Midbrain (tissue), 1 donor: ENCODE measurements around the gene CHCT1.
"Not testable (repeated sequence)": the region's sequence is repeated elsewhere in the genome, so short reads cannot be mapped to it uniquely, and the experiment has no call there.

Source experiments
- DNase-seq: peaks from one replicate; lab custom pipeline; 2025; lab: John Stamatoyannopoulos, UW

The CHCT1 gene

GRCh38 chr17:60422162-60422665 lies at the start of gene CHCT1:
CHCT1 (plus strand) TSS chr17:60422489; CDS start chr17:60422593, 104 bp downstream.
- no peak for DNase-seq

DNA sequence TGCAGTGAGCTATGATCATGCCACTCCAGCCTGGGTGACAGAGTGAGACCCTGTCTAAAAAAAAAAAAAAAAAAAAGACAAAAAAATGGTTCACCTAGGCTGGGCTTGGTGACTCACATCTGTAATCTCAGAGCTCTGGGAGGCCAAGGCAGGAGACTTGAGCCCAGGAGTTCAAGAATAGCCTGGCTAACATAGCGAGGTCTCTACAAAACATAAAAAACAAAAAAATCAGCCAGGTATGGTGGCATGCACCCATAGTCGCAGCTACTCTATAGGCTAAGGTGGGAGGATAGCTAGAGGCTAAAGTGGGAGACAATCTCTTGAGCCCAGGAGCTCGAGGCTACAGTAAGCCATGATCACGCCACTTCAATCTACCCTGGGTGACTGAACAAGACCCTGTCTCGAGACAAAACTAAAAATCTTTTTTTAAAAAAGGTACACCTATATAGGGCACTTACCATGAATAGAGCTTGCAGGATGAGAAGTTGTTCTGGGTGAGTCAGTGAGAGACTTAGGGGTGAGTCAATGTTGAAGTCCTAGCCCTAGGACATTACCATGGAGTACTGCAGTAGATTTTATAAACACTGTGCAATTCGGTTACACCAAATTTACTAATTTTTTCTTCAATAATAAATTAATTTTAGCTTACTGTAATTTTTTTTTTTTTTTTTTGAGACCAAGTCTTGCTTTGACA lies 49.4 kb upstream of the CHCT1 start:
- DNase-seq: no peak

DNA sequence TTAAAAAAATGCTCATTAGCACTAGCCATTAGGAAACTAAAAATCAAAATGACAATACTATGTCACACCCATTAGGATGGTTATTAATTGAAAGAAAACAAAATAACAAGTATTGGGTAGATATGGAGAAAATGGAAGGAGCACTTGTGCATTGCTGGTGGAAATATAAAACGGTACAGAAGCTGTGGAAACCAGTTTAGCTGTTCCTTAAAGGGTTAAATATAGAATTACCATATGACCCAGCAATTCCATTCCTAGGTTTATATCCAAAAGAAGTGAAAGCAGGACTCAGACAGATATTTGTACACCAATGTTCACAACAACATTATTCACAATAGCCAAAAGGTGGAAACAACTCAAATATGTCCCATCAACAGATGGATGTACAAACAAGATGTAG lies 44.1 kb upstream of the CHCT1 start:
- DNase-seq: not testable (repeated sequence)

- DNase-seq: not testable (repeated sequence)
Measured at GRCh38 chr17:60379461-60379860, 42.8 kb upstream of the CHCT1 start.

DNA sequence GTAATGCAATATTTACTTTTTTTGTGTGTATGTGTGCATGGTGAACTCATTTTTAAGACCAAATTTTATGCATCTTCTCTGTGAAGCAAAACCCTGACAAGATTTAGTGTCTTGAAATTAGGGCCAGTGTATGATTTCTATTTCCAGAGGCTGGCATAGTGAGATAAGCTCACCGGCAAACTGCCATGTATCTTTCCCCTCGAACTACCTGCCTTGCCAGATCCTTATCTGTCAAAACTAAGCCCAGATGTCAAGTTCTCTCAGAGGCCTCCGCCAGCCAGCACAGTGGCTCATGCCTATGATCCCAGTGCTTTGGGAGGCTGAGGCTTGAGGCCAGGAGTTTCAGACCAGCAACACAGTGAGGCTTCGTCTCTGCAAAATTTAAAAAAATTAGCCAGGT lies 40.3 kb upstream of the CHCT1 start:
- DNase-seq: no peak

- no peak for DNase-seq
Measured at GRCh38 chr17:60383379-60383778, 38.9 kb upstream of the CHCT1 start.

DNA sequence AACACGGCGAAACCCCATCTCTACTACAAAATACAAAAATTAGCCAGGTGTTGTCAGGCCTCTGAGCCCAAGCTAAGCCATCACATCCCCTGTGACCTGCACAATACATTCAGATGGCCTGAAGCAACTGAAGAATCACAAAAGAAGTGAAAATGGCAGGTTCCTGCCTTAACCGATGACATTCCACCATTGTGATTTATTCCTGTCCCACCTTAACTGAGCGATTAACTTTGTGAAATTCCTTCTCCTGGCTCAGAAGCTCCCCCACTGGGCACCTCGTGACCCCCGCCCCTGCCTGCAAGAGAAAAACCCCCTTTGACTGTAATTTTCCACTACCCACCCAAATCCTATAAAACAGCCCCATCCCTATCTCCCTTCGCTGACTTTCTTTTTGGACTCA lies 37.4 kb upstream of the CHCT1 start:
- not testable (repeated sequence) for DNase-seq

DNA sequence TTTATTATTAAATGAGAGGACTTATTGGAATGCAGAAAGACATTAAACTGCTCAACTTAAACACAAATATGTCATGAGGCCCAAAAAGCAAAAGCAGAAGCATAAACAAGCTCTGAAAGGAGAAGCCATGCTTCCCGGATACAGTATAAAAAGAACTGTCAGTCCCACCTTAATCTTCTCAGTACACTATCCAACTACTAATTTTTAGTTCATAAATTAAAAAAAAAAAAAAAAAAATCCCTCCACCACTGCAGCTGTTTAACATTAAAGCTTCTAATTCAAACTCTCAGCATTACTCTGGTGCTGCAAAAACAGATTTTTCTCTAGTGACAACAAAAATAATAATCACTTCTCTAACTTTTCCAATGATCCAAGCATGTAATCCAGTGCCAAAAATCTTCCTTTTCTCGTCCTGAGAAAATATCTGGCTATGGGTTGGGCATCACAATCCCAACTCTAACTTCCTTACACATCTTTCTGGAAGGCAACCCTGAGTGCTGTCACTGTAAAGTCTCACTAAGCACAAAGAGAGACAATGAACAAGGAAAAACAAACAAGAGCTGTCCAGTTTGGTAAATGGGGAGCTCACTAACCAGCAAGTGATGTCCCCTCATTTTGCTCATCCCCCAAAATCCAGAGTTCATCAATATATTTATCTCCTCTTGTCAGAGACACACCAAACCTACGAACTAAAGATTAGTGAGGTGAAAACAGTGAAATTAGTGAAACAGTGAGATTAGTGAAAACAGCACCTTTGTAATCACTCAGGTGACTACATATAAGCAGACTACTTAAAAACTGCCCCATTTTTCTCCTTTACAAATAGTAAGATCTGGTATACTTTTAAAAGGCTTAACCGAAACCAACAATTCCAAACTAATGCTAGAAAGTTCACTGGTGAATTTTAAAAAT lies 35.9 kb upstream of the CHCT1 start:
- no peak for DNase-seq

DNA sequence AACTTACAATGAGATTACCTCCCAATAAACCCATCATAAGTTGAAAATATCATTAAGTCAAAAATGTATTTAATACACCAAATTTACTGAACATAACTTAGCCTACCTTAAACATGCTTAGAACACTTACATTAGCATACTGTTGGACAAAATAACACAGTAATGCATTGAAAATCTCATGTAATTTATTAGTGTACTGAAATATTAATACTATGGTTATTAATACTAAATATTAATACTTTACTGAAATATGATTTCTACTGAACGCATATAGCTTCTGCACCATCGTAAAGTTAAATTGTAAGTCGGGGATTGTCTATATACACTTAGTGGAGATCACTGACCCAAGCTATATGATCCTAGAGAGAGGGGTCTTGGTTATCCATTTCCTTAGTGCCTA lies 34.6 kb upstream of the CHCT1 start:
- no peak for DNase-seq

- no peak for DNase-seq
Measured at GRCh38 chr17:60388742-60389141, 33.5 kb upstream of the CHCT1 start.

DNA sequence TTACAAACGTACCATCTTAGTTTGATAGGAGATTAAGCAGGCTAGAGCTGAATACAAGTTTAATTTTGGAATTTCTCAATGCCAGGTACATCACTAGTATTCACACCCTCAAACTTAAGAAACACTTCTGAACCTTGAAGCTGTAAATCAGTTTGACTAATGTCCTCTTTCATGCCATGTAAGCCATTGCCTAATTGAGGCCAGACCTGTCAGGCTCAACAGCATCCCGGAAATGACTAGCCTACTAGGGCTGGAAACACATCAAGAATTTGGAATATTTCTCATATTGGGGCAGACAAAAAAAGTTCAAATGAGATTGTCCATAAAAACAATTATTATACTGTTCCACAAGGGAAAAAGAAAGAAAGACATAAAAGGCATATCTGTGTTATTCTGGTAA lies 32.1 kb upstream of the CHCT1 start:
- no peak for DNase-seq

- DNase-seq: peak; percentile 34
Measured at GRCh38 chr17:60390925-60391470, 31.3 kb upstream of the CHCT1 start.

- no peak for DNase-seq
Measured at GRCh38 chr17:60391471-60392041, 30.7 kb upstream of the CHCT1 start.

- DNase-seq: peak; percentile 98
Measured at GRCh38 chr17:60392042-60392844, 30.0 kb upstream of the CHCT1 start, which contains the start of gene USP32. USP32 (minus strand) TSS chr17:60392133; CDS start chr17:60391939, 194 bp downstream.

DNA sequence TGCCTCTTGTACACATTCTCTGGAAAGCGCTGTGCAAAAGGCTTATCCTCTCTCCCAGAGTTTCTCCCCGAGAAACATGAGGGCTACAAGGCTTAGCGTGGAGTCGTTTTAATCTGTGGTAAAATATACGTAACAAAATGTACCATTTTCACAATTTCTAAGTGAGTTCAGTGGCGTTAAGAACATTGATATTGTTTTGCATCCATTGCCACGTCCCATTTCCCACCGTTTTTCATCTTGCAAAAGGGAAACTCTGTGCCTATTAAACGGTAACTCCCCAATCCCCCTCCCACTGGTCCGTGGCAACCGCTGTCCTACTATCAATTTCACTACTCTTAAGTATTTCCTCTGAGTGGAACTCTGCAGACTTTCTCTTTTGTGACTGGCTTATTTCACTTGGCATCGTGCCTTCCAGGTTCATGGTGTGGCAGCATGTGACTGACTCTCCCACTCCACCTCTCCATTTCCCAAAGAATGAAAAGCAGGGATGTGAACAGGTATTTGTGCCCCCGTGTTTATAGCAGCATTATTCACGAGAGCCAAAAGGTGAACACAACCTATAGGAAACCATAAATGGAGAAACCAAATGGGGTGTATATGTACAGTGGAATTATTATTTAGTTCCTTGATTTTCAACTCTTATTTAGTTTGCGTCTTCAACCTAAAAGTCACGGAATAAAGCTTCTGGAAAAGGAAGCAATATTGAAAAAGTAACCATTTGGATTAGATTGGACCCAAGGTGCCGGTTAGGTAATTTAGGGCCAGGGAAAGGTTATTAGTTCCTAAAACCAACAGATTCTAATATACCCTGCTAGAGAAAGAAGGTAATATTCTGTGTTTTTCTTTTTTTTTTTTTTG lies 29.2 kb upstream of the CHCT1 start:
- DNase-seq: peak; percentile 52

DNA sequence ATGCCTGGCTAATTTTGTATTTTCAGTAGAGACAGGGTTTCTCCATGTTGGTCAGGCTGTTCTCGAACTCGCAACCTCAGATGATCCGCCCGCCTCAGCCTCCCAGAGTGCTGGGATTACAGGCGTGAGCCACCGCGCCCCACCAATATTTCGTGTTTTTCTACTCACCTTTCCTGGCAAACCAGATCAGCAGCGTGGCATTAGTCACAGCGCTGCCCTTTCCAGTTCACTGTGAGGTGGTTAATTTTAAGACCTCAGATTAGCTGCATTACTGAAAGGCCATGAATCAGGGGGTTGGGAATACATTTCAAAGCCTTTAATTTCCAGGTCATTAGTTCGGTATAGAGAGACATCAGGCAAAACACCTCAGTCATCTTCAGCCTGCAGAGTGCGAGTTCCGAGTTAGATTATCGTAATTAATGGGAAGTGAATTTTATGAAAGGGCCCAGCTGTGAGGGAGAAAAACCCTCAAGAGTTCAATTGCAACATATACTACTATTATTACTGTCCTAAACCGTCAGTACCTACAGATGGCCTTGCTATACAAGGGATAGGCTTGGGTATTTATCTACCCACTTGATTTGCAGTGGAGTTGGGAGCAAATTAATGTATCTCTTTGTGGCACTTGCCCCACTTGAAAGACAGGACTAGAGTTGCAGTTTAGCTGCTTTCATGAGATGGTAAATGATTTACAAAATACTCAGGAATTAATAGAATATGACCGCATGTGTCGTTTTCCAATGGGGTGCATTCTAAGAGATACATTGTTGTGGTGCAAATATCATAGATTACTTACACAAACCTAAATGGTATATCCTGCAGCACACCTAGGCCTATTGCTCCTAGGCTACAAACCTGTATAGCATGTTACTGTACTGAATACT lies 28.2 kb upstream of the CHCT1 start:
- no peak for DNase-seq

- DNase-seq: no peak
Measured at GRCh38 chr17:60395508-60396065, 26.7 kb upstream of the CHCT1 start.

GRCh38 chr17:60396412-60396811 lies 25.9 kb upstream of the CHCT1 start:
- no peak for DNase-seq
